ENCODE data around the gene LRFN5. TPM values are rescaled to one million over a fixed set of nuclear protein-coding genes. Genes with fewer than 3 reads are reported as not detected.

LRFN5 gene
- total and polyA plus RNA-seq, 2 of the 13 experiments (the other 11 are each of a cell fraction or from before 2014, with no cell fraction given) = not detected

DNA sequence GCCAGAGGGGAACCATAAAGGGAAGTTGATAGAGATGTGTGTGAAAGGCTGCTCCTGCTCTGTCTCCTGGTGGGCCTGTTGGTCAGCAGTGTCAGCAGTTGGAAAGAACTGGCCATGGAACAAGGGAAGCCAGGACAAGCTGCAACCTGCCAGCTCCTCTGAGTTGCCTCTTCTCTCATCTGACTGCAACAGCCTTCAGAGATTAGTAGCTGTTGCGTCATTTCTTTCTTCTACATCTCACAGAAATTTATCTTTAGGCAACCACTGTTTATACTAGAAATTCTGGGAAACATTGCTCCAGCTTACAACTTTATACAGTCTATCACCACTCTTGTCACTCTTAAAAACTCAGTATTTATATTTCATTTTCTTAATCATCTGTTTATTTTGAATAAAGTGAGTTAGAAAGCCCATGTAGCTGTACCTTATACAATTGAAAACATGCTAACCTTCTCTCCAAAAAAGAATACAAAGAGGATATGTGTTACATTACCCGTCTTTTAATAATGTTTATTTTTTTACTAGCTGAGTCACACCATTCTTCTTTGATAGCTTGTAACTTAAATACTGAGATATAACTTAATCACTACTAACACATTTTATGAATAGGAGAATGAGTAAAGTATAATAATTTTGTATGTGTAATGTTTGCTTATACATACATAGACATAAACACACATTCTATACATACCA is 224.2 kb downstream of the LRFN5 start:
- Histone ChIP-seq H3K27me3 (ENCODE audit: control insufficient read depth in 1 of 2, insufficient read depth in 2 of 2, low read length in 2 of 2) (no peaks in the 10 kb centered on the region), H3K4me2 (ENCODE audit: low read depth, low read length) (no peak overlapping the region), H3K36me3 (replicated peaks in 1 of 2; ENCODE audit: control insufficient read depth in 1 of 2, insufficient read depth in 2 of 2, low read length in 2 of 2) (no peaks in the 10 kb centered on the region), H3K27ac (ENCODE audit: extremely low read length, insufficient read depth, low read length) (no peak overlapping the region), H3K79me2 (ENCODE audit: insufficient read depth, low read length) (no peaks in the 10 kb centered on the region), H4K20me1 (ENCODE audit: insufficient read depth, low read length) (no peaks in the 10 kb centered on the region), H3K9me3 (ENCODE audit: low read length) (peaks cover 42% of the 10 kb centered on the region), H3K4me1 (ENCODE audit: insufficient read depth, low read length) (no peaks in the 10 kb centered on the region), H3K4me3 (replicated peaks in 1 of 3; ENCODE audit: insufficient read depth in 1 of 3, low read depth in 2 of 3, low read length in 3 of 3) (no peak overlapping the region), H2AFZ (ENCODE audit: low read length) (no peak overlapping the region), H3K9ac (ENCODE audit: insufficient read depth, low read depth, low read length) (no peak overlapping the region)
- FAIRE-seq = no peak
- no TSS peak for BruUV-seq (replicated peaks)
- no peak for DNase-seq (ENCODE audit: low spot score)
- no peak; the same call in 2 of the 3 replicates for ATAC-seq
- in situ Hi-C loops (cut with HindIII; ENCODE audit: extremely low pct_ligation_motif_present, low pct_unique_long_range_greater_than_20kb) (no loop called here), intact Hi-C loops (cut with micrococcal nuclease; ENCODE audit: unreplicated experiment) (no loop called here)
- CTCF ChIA-PET (ENCODE audit: low intra/inter-chr PET ratio, low total read pairs) = no interaction called here
- WGBS (ENCODE audit: low lambda C conversion rate) = under 1% methylated on average over 2 of the region's 2 CpGs
- peak; percentile 73 for TF ChIP-seq ATF7 (IDR thresholded peaks at IDR 0.05)
- TF ChIP-seq ATF7 (CRISPR knock-in tag; IDR thresholded peaks at IDR 0.05) = no peak
- peak; percentile 73; the same call in 1 of the 2 replicates for TF ChIP-seq CEBPB (IDR thresholded peaks at IDR 0.05; ENCODE audit: borderline replicate concordance, low read depth, low read length)
- no peak for TF ChIP-seq PCBP1 (IDR thresholded peaks at IDR 0.05; ENCODE audit: borderline replicate concordance, low read depth, low read length)
- POLR2A ChIA-PET = no interaction called here

DNA sequence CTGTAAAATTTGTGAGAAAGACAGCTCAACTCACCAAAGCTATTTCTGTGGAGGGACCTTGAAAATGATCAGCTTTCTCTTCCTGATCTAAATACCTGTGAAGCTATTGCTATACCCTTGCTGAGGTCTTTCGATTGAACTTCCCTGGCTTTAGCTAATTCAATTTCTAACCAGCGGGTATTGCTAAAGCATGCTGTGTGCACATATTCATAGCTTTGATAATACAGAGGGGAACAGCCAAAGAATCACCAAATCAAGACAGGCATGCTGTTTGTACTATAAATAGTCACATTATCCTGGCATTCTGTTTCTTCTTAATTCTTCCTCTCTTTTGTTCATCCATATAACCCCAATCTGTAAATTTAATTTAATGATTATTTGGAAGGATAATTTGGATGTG is 233.0 kb downstream of the LRFN5 start:
- Histone ChIP-seq H3K27ac (ENCODE audit: extremely low read length, insufficient read depth, low read length) (no peak overlapping the region), H3K9me3 (ENCODE audit: low read length) (peaks cover 23% of the 10 kb centered on the region), H3K4me1 (ENCODE audit: insufficient read depth, low read length) (no peaks in the 10 kb centered on the region), H3K36me3 (replicated peaks in 1 of 2; ENCODE audit: control insufficient read depth in 1 of 2, insufficient read depth in 2 of 2, low read length in 2 of 2) (no peaks in the 10 kb centered on the region), H3K4me2 (ENCODE audit: low read depth, low read length) (no peak overlapping the region), H4K20me1 (ENCODE audit: insufficient read depth, low read length) (no peaks in the 10 kb centered on the region), H2AFZ (ENCODE audit: low read length) (no peak overlapping the region), H3K4me3 (replicated peaks in 1 of 3; ENCODE audit: insufficient read depth in 1 of 3, low read depth in 2 of 3, low read length in 3 of 3) (no peak overlapping the region), H3K79me2 (ENCODE audit: insufficient read depth, low read length) (no peaks in the 10 kb centered on the region), H3K27me3 (ENCODE audit: control insufficient read depth in 1 of 2, insufficient read depth in 2 of 2, low read length in 2 of 2) (no peaks in the 10 kb centered on the region), H3K9ac (ENCODE audit: insufficient read depth, low read depth, low read length) (no peak overlapping the region)
- CTCF ChIA-PET (ENCODE audit: low intra/inter-chr PET ratio, low total read pairs) = no interaction called here
- DNase-seq (ENCODE audit: low spot score) = no peak
- no peak for TF ChIP-seq ZNF207 (IDR thresholded peaks at IDR 0.05; ENCODE audit: borderline replicate concordance)
- no peak for TF ChIP-seq RELA (CRISPR knock-in tag; IDR thresholded peaks at IDR 0.05)
- no peak for TF ChIP-seq THAP11 (CRISPR knock-in tag; IDR thresholded peaks at IDR 0.05)
- no peak for TF ChIP-seq ZNF577 (CRISPR knock-in tag; IDR thresholded peaks at IDR 0.05; ENCODE audit: borderline replicate concordance, low read depth)
- no peak for TF ChIP-seq SETDB1 (CRISPR knock-in tag; IDR thresholded peaks at IDR 0.05; ENCODE audit: borderline replicate concordance)
- no peak for TF ChIP-seq RXRA (CRISPR knock-in tag; IDR thresholded peaks at IDR 0.05)
- in situ Hi-C loops (cut with HindIII; ENCODE audit: extremely low pct_ligation_motif_present, low pct_unique_long_range_greater_than_20kb) (no loop called here), intact Hi-C loops (cut with micrococcal nuclease; ENCODE audit: unreplicated experiment) (no loop called here)
- FAIRE-seq = no peak
- whole genome bisulfite sequencing (ENCODE audit: low lambda C conversion rate) = 2% methylated on average over 2 of the region's 2 CpGs
- no peak for ATAC-seq
- BruUV-seq (replicated peaks) = no TSS peak
- POLR2A ChIA-PET = no interaction called here

All from HepG2 (cell line).